GM12864 (cell line): ENCODE measurements around the gene TSPAN9.

Source experiments
- DNase-seq: peaks from one replicate; pipeline ENCODE4 v3.0.0-alpha.2; 2011; ENCODE audit warnings: low read depth
- H3K4me3 ChIP-seq: 2 replicates; pipeline ENCODE4 v1.5.1; 2011; ENCODE audit warnings: mild to moderate bottlenecking, low read depth, low read length, control low read depth
- TF ChIP-seq, protein P1 (sequence below): IDR thresholded peaks from 2 replicates; pipeline ENCODE4 v1.5.1; 2011; ENCODE audit warnings: low read depth, mild to moderate bottlenecking, moderate library complexity, low read length, control low read depth, inconsistent platforms; ENCODE audit errors: missing control alignments

TSPAN9 gene

DNA sequence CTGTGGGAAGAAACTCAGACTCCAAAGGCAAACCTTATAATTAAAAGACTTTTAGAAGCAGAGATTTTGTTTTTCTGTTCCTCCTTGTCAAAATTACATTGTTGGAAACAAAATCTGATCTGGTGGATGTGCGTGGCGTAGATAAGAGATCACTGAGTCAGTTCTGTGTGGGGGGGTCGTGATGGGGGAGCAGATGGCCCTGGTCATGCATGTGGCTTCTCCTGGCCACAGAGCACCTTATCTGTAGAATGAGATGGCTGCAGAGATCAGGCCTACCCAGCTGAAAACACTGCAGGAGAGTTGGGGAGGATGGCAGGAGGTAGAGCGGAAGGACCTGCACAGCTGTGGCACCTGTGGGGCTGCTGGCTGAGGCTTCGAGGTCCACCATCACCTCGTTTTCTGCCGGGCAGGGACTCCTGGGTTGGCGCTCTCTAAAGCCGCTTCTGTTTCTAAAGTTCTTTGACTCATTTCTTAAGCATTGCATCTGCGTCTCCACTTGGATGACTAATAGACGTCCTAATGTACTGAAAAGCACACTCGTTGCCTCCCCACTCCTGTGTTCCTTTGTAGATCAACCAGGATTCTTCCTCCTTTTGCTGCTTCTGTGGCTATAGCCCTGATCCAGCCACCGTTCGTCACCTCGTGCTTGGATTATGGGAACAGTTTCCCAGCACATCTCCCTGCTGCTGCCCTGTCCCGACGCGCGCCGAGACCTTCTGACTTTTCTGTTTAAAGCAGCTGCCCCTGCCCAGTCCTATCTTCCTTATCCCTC lies 93.4 kb downstream of the TSPAN9 start:
- no peak overlapping the region for H3K4me3 ChIP-seq
- DNase-seq: no peak
- TF ChIP-seq, protein P1, sequence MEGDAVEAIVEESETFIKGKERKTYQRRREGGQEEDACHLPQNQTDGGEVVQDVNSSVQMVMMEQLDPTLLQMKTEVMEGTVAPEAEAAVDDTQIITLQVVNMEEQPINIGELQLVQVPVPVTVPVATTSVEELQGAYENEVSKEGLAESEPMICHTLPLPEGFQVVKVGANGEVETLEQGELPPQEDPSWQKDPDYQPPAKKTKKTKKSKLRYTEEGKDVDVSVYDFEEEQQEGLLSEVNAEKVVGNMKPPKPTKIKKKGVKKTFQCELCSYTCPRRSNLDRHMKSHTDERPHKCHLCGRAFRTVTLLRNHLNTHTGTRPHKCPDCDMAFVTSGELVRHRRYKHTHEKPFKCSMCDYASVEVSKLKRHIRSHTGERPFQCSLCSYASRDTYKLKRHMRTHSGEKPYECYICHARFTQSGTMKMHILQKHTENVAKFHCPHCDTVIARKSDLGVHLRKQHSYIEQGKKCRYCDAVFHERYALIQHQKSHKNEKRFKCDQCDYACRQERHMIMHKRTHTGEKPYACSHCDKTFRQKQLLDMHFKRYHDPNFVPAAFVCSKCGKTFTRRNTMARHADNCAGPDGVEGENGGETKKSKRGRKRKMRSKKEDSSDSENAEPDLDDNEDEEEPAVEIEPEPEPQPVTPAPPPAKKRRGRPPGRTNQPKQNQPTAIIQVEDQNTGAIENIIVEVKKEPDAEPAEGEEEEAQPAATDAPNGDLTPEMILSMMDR: no peak

DNA sequence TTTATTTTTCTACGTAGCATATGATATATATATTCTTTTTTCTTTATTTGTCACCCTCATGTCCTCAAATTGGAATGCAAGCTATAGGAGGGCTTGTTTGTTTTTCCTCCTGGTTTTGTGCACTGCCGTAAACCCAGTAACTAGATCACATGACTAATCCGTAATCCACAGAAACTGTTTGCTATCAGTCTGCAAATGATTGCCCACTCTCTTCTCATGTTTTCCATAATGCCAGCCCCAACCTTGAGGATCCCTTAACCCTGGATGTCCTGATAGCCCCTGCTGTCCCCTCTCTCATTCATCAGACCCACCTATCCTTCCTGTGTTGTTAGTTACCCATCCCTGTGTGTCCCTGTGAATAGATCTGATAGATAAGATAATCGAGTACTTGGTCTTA lies 94.0 kb downstream of the TSPAN9 start:
- TF ChIP-seq, protein P1: no peak
- no peak overlapping the region for H3K4me3 ChIP-seq
- no peak for DNase-seq

GRCh38 chr12:3172124-3173007 lies 95.2 kb downstream of the TSPAN9 start:
- TF ChIP-seq, protein P1: no peak
- DNase-seq: no peak
- no peak overlapping the region for H3K4me3 ChIP-seq

- DNase-seq: no peak
- TF ChIP-seq, protein P1: no peak
Observed at GRCh38 chr12:3173008-3173553, 95.9 kb downstream of the TSPAN9 start.

DNA sequence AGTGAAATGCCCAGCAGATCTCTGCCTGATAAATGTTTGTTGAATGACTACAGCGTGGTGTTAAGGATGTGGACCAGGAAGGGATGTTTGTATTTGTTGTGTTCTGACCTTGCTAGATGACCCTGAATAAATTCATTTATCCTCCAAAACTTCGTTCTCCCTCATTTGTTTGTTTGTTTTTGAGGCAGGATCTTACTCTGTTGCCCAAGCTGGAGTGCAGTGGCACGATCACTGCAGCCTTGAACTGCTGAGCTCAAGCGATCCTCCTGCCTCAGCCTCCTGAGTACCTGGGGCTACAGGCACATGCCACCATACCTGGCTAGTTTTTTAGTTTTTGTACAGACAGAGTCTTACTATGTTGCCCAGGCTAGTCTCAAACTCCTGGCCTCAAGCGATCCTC lies 96.7 kb downstream of the TSPAN9 start:
- DNase-seq: no peak
- TF ChIP-seq, protein P1: no peak
- H3K4me3 ChIP-seq: no peak overlapping the region

More at GRCh38 chr12:3173008-3173553, 95.9 kb downstream of the TSPAN9 start:
- no peak overlapping the region for H3K4me3 ChIP-seq

- TF ChIP-seq, protein P1: no peak
- DNase-seq: no peak
Observed at GRCh38 chr12:3175238-3175637, 98.1 kb downstream of the TSPAN9 start.

More at GRCh38 chr12:3175238-3175637, 98.1 kb downstream of the TSPAN9 start:
- no peak overlapping the region for H3K4me3 ChIP-seq
